T-helper 9 cell (primary cell): ENCODE results near the gene AFF3.
"Not testable (repeated sequence)": the region's sequence is repeated elsewhere in the genome, so short reads cannot be mapped to it uniquely, and the experiment has no call there.

Source experiments
- DNase-seq: peaks from one replicate; pipeline ENCODE4 v3.0.0-alpha.2; 2020

AFF3 gene

DNA sequence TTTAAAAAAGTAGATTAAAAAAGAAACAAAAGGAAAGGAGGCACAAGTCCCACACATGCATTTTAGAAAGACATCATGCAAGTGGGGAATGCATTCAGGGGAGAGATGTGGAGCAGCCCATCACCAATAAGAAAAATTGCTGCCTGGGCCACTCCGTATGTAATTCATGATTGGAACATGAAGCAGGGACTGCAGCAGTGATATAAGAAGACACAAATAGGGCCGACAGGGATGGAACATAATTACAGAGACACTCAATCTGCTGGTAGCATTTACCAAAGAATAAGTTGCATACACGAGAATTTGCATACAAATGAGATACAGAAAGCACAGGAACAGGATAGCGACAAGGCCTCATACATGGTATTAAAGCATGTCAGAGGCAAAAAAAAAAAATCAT lies 6.5 kb upstream of the AFF3 start:
- DNase-seq = no peak

DNA sequence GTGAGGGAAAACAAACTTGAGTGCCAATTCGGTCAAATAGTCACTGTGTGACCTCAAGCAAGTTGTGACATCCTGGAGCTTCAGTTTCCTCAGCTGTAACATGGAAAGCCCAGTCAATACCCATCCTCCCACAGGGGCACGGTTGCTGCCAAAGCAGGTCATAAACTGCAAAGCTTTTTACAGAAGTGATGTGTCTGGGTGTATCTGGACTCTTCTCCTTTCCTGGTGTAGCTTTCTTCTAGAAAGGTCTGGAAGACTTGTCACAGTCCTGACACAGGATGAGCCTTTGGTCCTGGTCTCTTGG lies 4.2 kb upstream of the AFF3 start:
- no peak for DNase-seq

DNA sequence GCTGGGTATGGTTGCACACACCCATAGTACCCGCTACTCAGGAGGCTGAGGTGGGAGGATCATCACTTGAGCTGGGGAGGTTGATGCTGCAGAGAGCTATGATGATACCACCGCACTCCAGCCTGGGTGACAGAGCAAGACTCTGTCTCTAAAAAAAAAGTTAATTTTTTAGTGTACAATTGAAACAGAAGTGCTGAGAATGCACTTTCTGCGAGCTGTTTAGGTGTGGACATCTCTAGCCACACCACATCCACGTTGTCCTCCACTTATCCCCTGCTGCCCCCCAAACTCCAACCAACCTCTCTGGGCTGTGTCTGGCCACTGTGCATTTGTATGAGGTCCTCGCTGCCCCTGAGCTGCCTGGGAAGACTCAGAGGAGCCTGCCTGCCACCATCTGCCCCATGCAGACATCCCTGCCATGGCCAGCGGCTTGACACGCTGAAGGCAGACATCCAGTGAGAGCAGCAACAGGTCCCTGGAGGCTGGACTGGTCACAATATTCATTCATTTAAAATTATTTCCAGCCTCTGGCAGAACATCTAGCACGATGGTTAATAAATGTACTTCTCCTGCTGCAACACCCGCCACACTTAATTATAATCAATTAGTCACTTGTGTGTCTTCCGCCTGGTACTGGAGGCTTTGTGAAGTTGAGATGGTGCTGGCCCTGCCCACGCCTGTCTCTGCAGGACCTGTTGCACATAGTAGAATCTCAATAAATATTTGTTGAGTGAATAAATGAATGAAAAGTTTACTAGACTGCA lies 3.7 kb upstream of the AFF3 start:
- no peak for DNase-seq

DNA sequence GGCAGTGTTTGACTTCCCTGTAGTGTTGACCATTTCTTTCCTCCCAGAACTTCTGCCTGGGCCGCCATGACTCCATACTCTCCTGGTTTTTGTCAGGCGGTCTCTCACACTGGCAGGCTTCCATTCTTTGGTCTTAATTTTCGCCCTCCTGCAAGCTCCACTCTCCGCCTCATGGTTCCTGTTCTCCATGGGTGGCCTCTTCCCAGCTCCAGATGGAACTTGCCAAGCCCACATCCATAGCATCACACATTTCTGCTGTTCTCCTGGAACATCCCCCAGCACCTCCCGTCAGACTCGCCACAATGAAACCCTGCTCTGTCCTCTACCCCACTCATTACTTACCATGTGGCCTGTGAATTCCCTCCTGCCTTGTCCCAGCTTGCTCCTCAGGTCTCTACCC lies 896 bp upstream of the AFF3 start:
- no peak for DNase-seq

DNA sequence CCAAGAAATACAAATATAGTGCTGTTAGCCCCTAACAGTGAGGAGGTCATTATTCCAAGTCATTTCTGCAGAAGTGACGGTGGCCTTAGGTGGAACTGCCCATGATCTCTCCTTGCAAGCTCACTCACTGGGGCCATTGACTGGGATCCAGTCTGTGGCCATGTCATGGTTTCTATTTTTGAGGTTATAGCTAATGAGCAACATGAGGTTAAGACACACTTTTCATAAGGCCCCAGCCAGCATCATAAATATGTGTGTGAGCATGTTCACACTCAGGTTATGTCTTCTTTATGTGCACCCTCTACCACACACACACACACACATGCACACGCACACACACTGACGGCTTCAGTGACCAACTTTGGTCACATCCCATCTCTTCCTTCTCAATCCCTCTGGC lies 484 bp downstream of the AFF3 start:
- no peak for DNase-seq

DNA sequence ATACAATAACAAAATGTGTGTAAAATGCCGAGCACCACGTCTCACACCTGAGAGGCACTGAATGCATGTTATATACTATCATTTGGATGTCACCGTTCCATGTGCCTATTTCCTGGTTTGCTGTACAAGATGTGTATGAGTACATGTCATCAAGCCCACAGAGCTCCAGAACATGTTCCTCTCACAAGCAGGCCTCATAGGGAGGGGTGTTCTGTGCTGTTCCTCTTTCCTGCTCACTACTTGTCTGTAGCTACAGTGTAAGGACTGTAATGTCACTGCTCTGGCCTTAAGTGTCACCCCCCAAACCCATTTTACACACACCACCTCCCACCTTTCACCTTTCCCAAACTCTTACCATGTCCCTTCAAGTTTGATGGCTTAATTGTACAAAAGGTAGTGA lies 1.8 kb downstream of the AFF3 start:
- no peak for DNase-seq

DNA sequence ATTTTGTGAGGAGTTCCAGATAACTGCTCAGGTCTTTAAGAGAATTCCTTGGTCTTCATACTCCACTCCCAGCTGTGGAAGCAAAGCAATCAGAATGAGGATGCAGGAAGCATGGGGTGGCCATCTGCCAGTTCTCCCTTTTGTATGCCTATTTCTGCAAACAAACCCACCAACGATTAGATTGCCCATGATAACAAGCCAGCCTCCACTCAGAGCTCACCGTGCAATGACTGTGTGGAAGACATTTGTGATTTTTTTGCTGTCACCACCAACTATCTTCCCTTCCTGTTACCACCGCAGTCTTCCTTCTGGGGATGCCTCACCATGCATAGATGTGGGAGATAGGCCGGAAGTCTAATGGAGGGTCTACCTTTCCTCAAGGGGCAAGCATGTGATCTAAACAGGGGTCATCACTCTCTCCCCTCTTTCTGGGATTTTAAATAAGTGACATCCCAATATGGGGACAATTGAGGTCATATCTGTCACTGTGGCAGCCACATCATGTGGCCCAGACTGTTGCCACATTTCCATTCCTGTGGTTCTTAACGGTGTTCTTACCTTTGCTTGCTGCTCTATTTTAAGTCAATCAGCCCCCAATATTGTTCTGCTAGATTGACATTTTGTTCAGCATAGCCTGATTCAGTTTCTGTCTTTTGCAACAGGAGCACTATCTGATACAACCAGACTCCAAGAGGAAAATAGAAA lies 4.4 kb downstream of the AFF3 start:
- no peak for DNase-seq

DNA sequence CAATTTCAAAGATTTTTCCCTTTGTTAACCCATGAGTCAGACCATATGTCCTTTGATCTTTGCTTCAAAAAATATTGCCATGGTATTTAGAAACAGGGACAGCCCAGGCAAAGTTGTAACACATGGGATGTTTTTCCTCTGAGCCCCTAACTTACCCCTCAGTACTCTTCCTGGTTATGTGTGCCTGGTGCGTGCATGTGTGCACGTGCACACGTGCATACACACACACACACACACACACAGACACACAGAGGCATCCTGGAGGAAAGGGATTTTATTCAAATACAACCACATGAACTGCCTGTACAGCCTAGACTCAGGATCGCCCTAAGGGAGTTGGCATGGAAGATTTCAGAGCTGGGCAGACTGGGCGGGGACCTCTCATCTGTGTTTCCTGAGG lies 5.1 kb downstream of the AFF3 start:
- no peak for DNase-seq

DNA sequence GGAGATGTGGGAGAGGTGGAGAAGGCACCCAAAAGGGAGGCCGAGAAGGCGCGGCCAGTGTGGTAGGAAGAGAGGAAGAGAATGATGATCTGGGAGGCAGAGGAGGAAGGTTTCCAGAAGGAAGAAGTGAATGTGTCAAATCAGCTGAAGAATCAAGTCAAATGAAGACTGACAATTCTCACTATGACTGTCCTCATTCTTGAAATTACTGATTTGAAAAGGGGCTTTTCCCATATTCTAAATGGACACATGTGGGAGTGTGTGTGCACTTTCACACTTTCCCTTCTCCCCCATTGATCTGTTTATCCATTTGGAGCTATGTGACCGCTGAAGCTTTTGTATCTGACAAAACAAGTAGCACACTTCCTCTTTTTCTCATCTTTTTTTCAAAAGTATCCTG lies 6.1 kb downstream of the AFF3 start:
- DNase-seq = no peak

DNA sequence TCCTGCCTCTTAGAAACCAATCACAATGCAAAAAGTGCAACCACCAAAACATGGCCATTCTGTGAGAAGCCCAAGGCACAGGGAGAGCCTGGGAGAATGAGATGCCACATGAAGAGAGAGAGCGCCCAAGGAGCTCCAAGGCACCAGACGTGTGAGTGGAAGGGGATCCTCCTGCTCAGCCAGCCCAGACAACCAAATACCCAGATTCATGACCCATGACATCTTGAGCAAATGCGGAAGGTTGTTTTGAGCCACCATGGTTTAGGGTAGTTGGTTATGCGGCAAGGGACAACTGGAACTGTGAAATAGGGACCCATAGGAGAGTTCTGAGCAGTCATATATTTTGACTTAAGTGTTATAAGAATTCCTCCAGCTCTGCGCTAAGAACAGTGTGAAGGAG lies 7.0 kb downstream of the AFF3 start:
- DNase-seq = no peak

DNA sequence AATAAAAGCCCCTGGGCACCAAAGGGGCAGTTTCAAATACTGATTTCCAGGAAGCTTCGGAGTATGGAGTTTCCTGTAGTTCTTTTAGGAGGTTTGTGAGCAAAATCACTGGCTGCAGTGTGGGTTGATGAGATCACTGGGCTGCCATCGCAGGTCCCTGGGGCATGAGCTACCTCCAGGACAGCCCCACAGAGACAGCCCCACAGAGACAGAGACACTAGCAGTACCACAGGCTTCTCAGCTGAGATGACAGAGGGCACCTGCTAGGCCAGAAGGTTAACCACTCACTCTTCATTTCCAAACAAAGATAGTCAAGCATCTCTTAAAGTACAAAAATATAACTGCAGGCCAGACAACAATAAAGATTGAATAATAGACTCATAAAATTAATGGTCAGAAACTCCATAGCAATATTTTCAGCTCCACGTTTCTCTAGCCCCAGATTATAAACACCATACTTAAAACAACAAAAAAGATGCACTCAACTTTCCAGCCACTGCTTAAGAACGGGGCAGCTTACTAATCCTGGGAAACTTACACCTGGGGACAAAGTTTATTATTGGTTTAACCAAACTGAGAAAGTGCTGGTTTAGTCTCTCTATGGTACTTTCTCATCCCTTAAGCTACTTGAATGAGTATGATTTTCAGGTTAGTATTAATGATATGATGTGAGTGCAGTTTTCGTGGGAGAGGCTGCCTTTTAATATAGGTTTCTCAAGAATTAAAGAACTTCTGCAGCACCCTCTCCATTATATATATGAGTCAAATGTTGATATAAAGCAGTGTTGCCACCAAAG lies 11.6 kb downstream of the AFF3 start:
- DNase-seq = no peak

DNA sequence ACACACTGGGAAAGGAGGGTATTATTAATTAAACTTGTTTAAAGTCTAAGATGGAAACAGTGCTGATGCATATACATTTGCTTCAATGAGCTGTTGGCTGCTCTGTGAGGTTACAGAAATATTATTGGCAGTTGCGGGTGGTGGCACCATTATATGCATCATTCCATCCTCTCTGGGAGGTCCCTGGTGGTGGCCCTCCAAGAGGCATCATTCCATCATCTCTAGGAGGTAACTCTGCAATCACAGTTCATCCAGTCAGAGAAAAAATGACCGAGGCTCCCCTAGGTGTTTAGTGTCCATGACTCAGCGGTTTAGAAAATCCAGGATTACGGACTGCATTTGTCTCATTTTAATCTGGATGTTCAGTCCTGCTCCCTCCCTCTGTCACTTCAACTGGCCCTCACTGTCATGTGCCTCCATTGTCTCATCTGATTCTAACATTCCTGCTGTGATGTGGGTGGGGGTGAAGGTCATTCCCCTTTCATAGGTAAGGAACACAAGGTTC lies 15.4 kb downstream of the AFF3 start:
- DNase-seq = no peak

DNA sequence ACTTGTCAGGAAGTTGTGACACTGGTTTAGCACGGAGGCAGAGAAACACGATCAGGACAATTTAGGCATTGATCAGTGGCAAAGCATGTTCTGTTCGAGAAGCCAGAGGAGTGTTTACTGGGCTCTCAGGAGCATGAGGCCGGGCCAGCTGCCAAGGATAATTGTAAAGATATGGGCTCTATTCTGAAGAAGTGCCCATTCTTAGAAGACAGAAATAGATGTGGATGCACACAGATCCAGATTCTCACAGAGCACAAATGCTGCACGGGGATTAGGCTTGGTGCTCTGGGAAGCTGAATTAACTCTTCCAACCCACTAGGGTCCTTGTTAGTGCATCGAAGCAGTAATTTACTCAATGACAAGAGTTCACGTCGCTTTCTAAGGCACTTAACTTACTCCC lies 16.2 kb downstream of the AFF3 start:
- DNase-seq = no peak

DNA sequence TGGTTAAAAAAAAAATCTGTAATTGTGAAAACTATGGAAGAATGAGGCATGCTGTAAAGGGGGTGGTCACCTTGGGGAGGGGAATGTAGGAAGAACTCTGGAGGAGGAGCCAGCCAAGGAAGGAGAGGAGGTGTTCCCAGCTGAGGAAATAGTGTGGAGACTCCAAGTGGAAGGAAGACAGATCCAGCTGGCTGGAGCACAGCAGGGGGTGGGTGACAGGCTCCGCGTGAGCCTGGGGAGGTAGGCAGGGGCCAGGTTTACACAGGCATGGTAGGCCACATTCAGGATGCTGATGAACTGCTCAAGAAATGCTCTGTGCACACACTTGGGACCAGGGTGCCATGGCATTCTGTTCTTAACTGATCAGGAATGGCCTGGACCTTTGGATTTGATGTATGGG lies 16.8 kb downstream of the AFF3 start:
- no peak for DNase-seq

DNA sequence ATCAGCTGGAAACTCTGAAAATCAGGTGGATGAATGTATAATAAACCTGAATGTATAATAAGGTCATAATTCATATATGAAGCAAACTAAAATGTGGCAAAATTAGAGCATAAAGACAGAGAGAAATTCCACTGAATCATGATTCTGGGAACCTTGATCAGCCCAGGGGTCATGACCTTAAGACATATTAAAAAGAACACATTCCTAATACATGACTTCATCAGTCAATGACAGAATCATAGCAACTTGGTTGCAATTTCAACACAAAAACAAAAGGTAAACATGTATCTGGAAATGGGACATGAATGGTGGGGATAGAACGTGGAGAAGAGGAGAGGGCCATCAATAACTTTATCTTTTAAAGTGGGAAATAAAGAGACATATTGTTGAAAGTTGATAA lies 17.6 kb downstream of the AFF3 start:
- DNase-seq = no peak

DNA sequence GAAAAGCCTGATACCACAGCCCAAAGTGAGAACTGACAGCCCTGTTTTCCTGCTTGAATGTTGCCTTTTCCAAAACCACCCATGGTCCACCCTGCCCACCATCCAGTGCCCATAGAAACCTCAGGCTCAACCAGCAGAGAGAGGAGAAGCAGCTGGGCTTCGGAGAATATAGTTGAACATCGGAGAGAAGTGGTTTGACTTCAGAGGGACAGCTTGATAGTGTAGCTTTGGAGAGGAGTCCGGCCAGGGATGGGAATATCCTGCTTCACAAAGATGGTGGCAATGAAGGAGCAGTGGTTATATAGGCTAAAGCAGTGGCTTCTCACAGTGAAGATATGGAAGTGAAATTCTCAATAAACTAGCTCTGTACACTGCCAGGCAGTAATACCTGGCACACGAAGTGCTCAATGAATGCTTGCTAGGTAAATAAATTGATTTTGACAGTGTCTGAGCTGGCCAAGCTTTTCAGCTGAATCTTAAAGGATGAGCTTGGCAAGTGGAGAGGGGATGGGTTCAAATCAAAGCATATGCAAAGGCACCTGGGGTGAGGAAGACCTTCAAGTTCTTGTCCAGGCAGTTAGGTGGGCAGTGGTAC lies 21.2 kb downstream of the AFF3 start:
- DNase-seq = no peak

DNA sequence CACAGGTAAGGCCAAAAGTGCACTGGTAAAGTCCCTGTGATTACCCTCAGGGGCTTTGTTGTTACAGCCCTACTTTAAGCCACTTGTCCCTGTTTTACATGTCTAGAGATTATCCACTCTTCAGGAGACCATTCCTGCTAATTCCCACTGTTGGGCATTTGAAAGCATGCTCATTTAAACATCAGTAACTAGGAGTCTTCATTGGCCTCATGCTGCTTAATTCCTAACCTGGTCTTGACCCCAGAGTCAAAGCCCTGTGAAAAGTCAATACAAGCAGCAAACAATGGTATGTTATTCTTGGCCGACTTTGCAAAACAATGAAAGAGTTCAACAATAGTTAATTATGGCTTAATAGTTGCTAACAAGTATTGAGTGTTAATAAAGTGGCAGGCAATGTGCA lies 23.2 kb downstream of the AFF3 start:
- no peak for DNase-seq

DNA sequence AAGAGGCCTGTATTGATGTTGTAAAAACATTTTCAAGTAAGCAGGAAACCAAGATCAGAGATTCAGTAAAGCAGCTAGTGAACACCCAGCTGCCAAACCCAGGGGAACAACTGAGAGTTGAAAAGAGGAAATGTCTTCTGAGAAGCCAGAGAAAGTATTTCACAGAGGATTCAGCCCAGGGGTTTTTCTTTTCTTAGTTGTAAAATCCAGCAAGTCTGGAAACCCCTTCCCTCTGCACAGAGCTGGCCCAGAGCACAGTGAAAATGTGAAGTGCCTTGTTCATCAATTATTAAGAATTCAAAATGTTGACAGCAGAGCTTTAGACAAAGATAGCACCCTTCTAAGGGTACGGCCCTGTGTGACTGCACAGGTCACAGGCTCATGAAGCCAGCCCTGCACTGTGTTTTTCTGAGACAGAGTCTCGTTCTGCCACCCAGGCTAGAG lies 28.4 kb downstream of the AFF3 start:
- no peak for DNase-seq

DNA sequence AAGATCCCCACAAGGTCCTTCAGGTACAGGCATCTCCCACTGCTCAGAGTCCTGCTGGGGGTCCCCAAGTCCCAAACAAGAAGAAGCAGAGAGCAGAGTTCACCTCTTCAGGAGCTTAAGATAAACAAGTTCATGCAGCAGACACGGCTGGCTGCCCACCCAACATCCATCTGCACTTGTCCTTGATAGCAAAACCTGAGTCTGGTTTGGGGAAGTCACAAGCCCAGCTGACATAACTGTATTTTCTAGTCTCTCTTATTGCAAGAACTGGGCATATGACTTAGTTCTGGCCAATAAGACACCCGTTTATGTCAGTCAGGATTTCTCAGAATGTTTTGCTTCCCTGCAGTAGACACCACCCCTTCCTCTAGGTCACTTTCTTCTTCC lies 31.8 kb downstream of the AFF3 start:
- DNase-seq = no peak

DNA sequence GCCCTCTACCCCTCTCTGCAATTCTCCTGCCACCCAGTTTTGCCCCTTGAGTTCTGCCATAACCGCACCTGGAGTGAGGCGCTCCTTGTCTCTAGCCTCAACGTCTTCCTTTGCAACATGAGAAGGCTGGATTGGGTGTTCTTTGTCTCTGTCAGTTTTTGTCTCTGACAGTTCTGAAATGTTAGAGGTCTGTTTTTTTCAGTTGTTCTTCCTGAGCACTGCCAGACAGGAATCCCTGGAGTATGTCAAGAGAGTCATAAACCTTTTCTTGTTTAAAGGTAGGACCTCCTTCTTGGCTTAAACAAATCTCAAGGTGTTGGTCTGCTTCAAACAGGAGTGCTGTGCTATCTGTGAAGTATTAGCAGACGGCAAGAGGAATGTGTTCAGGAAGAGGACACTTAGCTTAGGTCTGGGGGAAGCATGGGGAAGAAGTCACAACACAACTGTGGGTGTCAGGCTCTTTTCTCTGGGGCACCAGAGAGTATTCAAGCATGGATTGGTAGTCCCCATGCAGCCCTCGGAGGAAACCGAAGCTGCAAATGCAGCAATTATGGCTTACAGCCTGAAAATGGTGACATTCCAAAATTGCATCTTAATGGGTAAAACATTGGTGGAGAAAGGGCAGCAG lies 32.3 kb downstream of the AFF3 start:
- no peak for DNase-seq

DNA sequence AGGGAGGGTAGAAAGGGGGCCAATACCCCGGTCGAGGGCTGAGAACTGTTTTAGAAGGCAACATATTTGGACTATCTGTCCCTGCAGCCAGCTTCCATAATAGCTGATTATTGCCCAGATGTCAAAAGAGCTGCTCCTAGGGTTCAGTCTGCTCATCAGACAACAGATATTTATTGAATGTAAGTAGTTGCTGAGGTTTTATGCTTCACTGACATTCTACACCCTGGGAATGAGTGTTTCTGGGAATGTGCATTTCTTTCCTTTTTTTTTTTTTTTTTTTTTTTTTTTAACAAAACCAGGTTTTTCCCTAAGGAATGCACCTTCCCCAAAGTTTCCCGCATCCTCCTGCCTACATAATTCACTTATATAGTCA lies 33.8 kb downstream of the AFF3 start:
- not testable (repeated sequence) for DNase-seq

DNA sequence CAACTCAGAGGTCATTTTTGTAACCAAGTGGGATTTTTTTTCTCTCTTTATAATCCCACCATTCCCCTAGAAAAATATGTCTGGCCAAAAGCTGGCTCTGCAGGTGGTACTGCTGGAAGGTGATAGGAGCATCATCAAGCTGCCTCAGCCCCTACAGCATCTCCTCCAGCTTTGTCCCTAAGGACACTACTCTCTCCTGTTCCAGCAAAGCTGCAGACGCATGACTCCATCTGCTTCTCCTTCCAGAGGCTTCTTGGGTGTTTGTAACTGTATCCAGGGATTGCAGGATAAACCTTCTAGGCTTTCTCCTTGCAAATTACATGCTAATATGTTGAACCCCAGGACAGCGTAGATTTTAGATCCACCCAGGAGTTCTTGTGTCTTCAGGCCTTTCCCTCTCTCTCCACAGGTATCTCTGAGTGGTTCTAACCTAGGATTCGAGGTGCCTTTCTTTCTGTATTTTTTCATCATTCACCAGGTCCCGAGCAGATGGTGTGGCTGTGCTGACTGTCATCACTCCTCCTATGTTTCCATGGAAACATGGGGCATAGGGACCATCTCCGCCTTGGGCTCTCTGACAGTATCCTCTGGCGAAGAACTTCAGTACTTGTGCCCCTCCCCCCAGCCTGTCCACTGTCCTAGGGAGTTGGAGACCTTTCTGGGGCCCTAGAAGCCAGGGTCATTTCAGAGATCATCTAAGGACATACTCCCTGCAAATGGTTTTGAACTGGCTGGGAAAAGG lies 34.3 kb downstream of the AFF3 start:
- DNase-seq = no peak
